H9 (cell line): ENCODE measurements around the gene TMEM236. TPM values are rescaled to one million over a fixed set of nuclear protein-coding genes. Genes with fewer than 3 reads are reported as not detected.

Experiments used
- DNase-seq: peaks from one replicate; pipeline ENCODE4 v3.0.0-alpha.2; 2017
- H2AFZ ChIP-seq: one replicate; pipeline ENCODE4 v1.6.1; 2013; ENCODE audit warnings: mild to moderate bottlenecking, low read length, control low read depth, moderate library complexity
- H2AK5ac ChIP-seq: 2 replicates; pipeline ENCODE4 v1.6.1; 2013; ENCODE audit warnings: low read length, control low read depth, mixed read lengths; ENCODE audit not compliant: insufficient read length
- H2BK120ac ChIP-seq: one replicate; pipeline ENCODE4 v1.6.1; 2013; ENCODE audit warnings: low read depth, mild to moderate bottlenecking, low read length, control low read depth, inconsistent platforms; ENCODE audit not compliant: poor library complexity, severe bottlenecking
- H2BK12ac ChIP-seq: 2 replicates; pipeline ENCODE4 v1.6.1; 2013; ENCODE audit warnings: low read length, control low read depth, mixed read lengths, low read depth; ENCODE audit not compliant: insufficient read length
- H2BK15ac ChIP-seq: 2 replicates; pipeline ENCODE4 v1.6.1; 2013; ENCODE audit warnings: low read depth, low read length, control low read depth
- H2BK20ac ChIP-seq: one replicate; pipeline ENCODE4 v1.6.1; 2013; ENCODE audit warnings: low read depth, mild to moderate bottlenecking, low read length, control low read depth, inconsistent platforms; ENCODE audit not compliant: poor library complexity, severe bottlenecking
- H2BK5ac ChIP-seq: 2 replicates; pipeline ENCODE4 v1.6.1; 2013; ENCODE audit warnings: low read length, control low read depth, mixed read lengths; ENCODE audit not compliant: insufficient read length
- H3K14ac ChIP-seq: 2 replicates; pipeline ENCODE4 v1.6.1; 2013; ENCODE audit warnings: low read length, control low read depth; ENCODE audit not compliant: insufficient read depth
- H3K18ac ChIP-seq: 2 replicates; pipeline ENCODE4 v1.6.1; 2013; ENCODE audit warnings: low read depth, mild to moderate bottlenecking, mixed read lengths, low read length, control low read depth; ENCODE audit not compliant: insufficient read length
- H3K23ac ChIP-seq: 2 replicates; pipeline ENCODE4 v1.6.1; 2013; ENCODE audit warnings: low read length, control low read depth, mixed read lengths, low read depth; ENCODE audit not compliant: insufficient read length
- H3K23me2 ChIP-seq: 2 replicates; pipeline ENCODE4 v1.6.1; 2013; ENCODE audit warnings: low read depth, mild to moderate bottlenecking, mixed read lengths, low read length, control low read depth; ENCODE audit not compliant: insufficient read length, poor library complexity, severe bottlenecking
- H3K27ac ChIP-seq: 2 replicates; pipeline ENCODE4 v1.5.1; 2013; ENCODE audit warnings: low read length, control low read depth, mixed read lengths, low read depth; ENCODE audit not compliant: insufficient read length
- H3K27me3 ChIP-seq: 2 replicates; pipeline ENCODE4 v1.6.1; 2013; ENCODE audit warnings: low read length, control low read depth, inconsistent platforms; ENCODE audit not compliant: insufficient read depth
- H3K4ac ChIP-seq: 2 replicates; pipeline ENCODE4 v1.6.1; 2013; ENCODE audit warnings: low read depth, mild to moderate bottlenecking, control low read depth, inconsistent platforms, low read length, moderate library complexity
- H3K4me1 ChIP-seq: 2 replicates; pipeline ENCODE4 v1.6.1; 2013; ENCODE audit warnings: low read length, control low read depth, inconsistent platforms; ENCODE audit not compliant: insufficient read depth
- H3K4me2 ChIP-seq: 2 replicates; pipeline ENCODE4 v1.6.1; 2013; ENCODE audit warnings: low read length, control low read depth, mixed read lengths; ENCODE audit not compliant: insufficient read length, insufficient read depth
- H3K56ac ChIP-seq: 2 replicates; pipeline ENCODE4 v1.6.1; 2013; ENCODE audit warnings: low read depth, mild to moderate bottlenecking, mixed read lengths, low read length, control low read depth; ENCODE audit not compliant: insufficient read length
- H3K79me1 ChIP-seq: 2 replicates; pipeline ENCODE4 v1.6.1; 2013; ENCODE audit warnings: low read depth, mild to moderate bottlenecking, moderate library complexity, low read length, control low read depth, inconsistent platforms; ENCODE audit not compliant: insufficient read depth, poor library complexity, severe bottlenecking
- H3K79me2 ChIP-seq: 2 replicates; pipeline ENCODE4 v1.6.1; 2013; ENCODE audit warnings: low read length, control low read depth, inconsistent platforms; ENCODE audit not compliant: insufficient read depth
- H3K9ac ChIP-seq: 2 replicates; pipeline ENCODE4 v1.6.1; 2013; ENCODE audit warnings: low read length, control low read depth, mixed read lengths; ENCODE audit not compliant: insufficient read length; ENCODE audit errors: extremely low read depth
- H3K9me3 ChIP-seq: one replicate; pipeline ENCODE4 v1.6.1; 2013; ENCODE audit warnings: low read depth, low read length, inconsistent platforms; ENCODE audit not compliant: control insufficient read depth
- H3T11ph ChIP-seq: one replicate; pipeline ENCODE4 v1.6.1; 2013; ENCODE audit warnings: mild to moderate bottlenecking, low read length, control low read depth, inconsistent platforms
- H4K20me1 ChIP-seq: one replicate; pipeline ENCODE4 v1.6.1; 2013; ENCODE audit not compliant: control insufficient read depth, insufficient read length, insufficient read depth
- H4K5ac ChIP-seq: 2 replicates; pipeline ENCODE4 v1.6.1; 2013; ENCODE audit warnings: low read depth, mild to moderate bottlenecking, mixed read lengths, low read length, control low read depth; ENCODE audit not compliant: insufficient read length
- H4K8ac ChIP-seq: replicated peaks from 2 replicates; pipeline ENCODE4 v1.6.1; 2013; ENCODE audit warnings: low read length, control low read depth, mixed read lengths, low read depth; ENCODE audit not compliant: insufficient read length
- H4K91ac ChIP-seq: 2 replicates; pipeline ENCODE4 v1.6.1; 2013; ENCODE audit warnings: low read depth, mild to moderate bottlenecking, moderate library complexity, mixed read lengths, low read length, control low read depth; ENCODE audit not compliant: insufficient read length
- H3K27ac Mint-ChIP-seq, 3 experiments: 2 replicates in 2 of 3; 3 replicates in 1 of 3; pipeline ENCODE4 v1.8.0; 2020 to 2021; ENCODE audit warnings: mixed read lengths in 3 of 3, mild to moderate bottlenecking in 1 of 3, moderate library complexity in 1 of 3
- H3K27me3 Mint-ChIP-seq: 2 replicates; pipeline ENCODE4 v1.8.0; 2021; ENCODE audit warnings: low read depth, mild to moderate bottlenecking, moderate library complexity, mixed read lengths
- H3K36me3 Mint-ChIP-seq, 3 experiments: 2 replicates in 2 of 3; 3 replicates in 1 of 3; pipeline ENCODE4 v1.8.0; 2020 to 2021; ENCODE audit warnings: low read depth in 3 of 3, mixed read lengths in 3 of 3; ENCODE audit not compliant: insufficient read depth in 1 of 3
- H3K4me1 Mint-ChIP-seq, 2 experiments: 2 replicates each; pipeline ENCODE4 v1.8.0; 2020; ENCODE audit warnings: mixed read lengths in 2 of 2
- H3K4me3 Mint-ChIP-seq, 2 experiments: 2 replicates in 1 of 2; 3 replicates in 1 of 2; pipeline ENCODE4 v1.8.0; 2020 to 2021; ENCODE audit warnings: mild to moderate bottlenecking in 2 of 2, mixed read lengths in 2 of 2, moderate library complexity in 1 of 2
- H3K9me3 Mint-ChIP-seq, 2 experiments: 2 replicates in 1 of 2; 3 replicates in 1 of 2; pipeline ENCODE4 v1.8.0; 2020; ENCODE audit warnings: mild to moderate bottlenecking in 2 of 2, mixed read lengths in 2 of 2, moderate library complexity in 1 of 2
- WGBS: extraction: QIAGEN DNeasy Blood & Tissue Kit; methylation state at CpG from one replicate; pipeline ENCODE4 v1.1.7; 2013; ENCODE audit warnings: missing lambda C conversion rate, low lambda C conversion rate, mixed read lengths; ENCODE audit not compliant: insufficient read length; ENCODE audit errors: extremely low coverage; 5-methylcytosine and 5-hydroxymethylcytosine counted together
- total RNA-seq: library from RNA; stranded (reverse); gene quantifications from 2 replicates; pipeline ENCODE4 v1.2.1, GENCODE V29; 2021
- TF ChIP-seq, protein P1 (sequence below): fragments of 200-600 bp; sonication (generic); conservative IDR thresholded peaks from 3 replicates; pipeline ENCODE4 v1.8.0; 2021; ENCODE audit warnings: antibody characterized with exemption, mild to moderate bottlenecking

TMEM236 gene
- total RNA-seq, 1 experiment from 2014 or later, result not detected

DNA sequence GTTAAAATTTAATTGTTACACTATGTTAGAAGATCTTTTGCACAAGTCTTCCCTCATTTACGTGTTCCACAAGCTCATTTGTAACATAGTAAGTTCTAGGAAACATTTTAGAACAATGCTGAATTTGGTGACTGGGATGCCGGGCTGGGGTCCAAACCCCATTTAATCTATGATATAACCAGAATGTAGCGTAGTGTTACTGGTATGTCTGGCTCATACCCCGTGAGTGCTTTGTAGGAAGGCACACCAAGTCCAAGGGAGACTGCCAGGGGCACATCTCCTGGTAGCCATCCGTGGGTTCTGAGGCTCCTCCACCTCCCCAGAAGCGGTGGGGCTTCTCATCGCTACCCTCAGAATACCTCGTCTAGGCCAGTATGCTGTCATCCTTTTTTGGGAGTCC, 21.3 kb upstream of the TMEM236 start:
- no peak overlapping the region for H3K56ac ChIP-seq
- no peaks in the 10 kb centered on the region for H3K27me3 ChIP-seq
- H3K4me1 ChIP-seq, result no peaks in the 10 kb centered on the region
- no peak overlapping the region for H3K4ac ChIP-seq
- H3T11ph ChIP-seq, result no peak overlapping the region
- no peak overlapping the region for H3K4me2 ChIP-seq
- TF ChIP-seq, protein P1, sequence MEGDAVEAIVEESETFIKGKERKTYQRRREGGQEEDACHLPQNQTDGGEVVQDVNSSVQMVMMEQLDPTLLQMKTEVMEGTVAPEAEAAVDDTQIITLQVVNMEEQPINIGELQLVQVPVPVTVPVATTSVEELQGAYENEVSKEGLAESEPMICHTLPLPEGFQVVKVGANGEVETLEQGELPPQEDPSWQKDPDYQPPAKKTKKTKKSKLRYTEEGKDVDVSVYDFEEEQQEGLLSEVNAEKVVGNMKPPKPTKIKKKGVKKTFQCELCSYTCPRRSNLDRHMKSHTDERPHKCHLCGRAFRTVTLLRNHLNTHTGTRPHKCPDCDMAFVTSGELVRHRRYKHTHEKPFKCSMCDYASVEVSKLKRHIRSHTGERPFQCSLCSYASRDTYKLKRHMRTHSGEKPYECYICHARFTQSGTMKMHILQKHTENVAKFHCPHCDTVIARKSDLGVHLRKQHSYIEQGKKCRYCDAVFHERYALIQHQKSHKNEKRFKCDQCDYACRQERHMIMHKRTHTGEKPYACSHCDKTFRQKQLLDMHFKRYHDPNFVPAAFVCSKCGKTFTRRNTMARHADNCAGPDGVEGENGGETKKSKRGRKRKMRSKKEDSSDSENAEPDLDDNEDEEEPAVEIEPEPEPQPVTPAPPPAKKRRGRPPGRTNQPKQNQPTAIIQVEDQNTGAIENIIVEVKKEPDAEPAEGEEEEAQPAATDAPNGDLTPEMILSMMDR, result no peak
- no peak overlapping the region for H4K5ac ChIP-seq
- no peak overlapping the region for H2AK5ac ChIP-seq
- H2AFZ ChIP-seq, result no peak overlapping the region
- no peak overlapping the region for H3K27ac ChIP-seq
- no peak overlapping the region for H3K18ac ChIP-seq
- no peaks in the 10 kb centered on the region for H3K79me2 ChIP-seq
- Mint-ChIP-seq H3K27me3 (no peaks in the 10 kb centered on the region), H3K36me3 (no peaks in the 10 kb centered on the region), H3K4me3 (no peak overlapping the region), H3K27ac (peak overlapping the region in 1 of 3 experiments; percentile 63; a peak in 1 of 7 replicates), H3K9me3 (no peaks in the 10 kb centered on the region), H3K4me1 (no peaks in the 10 kb centered on the region)
- no peak overlapping the region for H4K8ac ChIP-seq
- no peak overlapping the region for H2BK120ac ChIP-seq
- H4K20me1 ChIP-seq, result no peaks in the 10 kb centered on the region
- no CpG with 5 or more reads among the region's 8 CpGs for WGBS
- no peaks in the 10 kb centered on the region for H3K23me2 ChIP-seq
- no peaks in the 10 kb centered on the region for H3K79me1 ChIP-seq
- no peak for DNase-seq
- no peak overlapping the region for H3K14ac ChIP-seq
- H3K23ac ChIP-seq, result no peak overlapping the region
- H4K91ac ChIP-seq, result no peak overlapping the region
- H2BK20ac ChIP-seq, result no peak overlapping the region
- no peak overlapping the region for H3K9ac ChIP-seq
- H2BK5ac ChIP-seq, result no peak overlapping the region
- H2BK12ac ChIP-seq, result no peak overlapping the region
- H3K9me3 ChIP-seq, result no peaks in the 10 kb centered on the region
- no peak overlapping the region for H2BK15ac ChIP-seq
